GM19395 (cell line): ENCODE measurements around the gene RIC1.
"Not testable (repeated sequence)": the region's sequence is repeated elsewhere in the genome, so short reads cannot be mapped to it uniquely, and the experiment has no call there.

Source experiments
- ATAC-seq: cut with Tn5 transposase; IDR thresholded peaks from one replicate; pipeline ENCODE4 v1.9.1; 2021; ENCODE audit warnings: mild to moderate bottlenecking, moderate library complexity; ENCODE audit not compliant: unreplicated experiment

The RIC1 gene

GRCh38 chr9:5628530-5629311 is at the start of gene RIC1:
Gene RIC1, plus strand, starts transcription at chr9:5629107. Its CDS starts 203 bp downstream, at chr9:5629310.
- ATAC-seq: peak; percentile 59

- no peak for ATAC-seq
Measured at GRCh38 chr9:5579881-5580280, 49.0 kb upstream of the RIC1 start.

- no peak for ATAC-seq
Measured at GRCh38 chr9:5580650-5581049, 48.3 kb upstream of the RIC1 start.

- not testable (repeated sequence) for ATAC-seq
Measured at GRCh38 chr9:5581706-5582105, 47.2 kb upstream of the RIC1 start.

- ATAC-seq: peak; percentile 63
Measured at GRCh38 chr9:5582835-5583195, 46.1 kb upstream of the RIC1 start.

- peak; percentile 39 for ATAC-seq
Measured at GRCh38 chr9:5586391-5586802, 42.5 kb upstream of the RIC1 start.

GRCh38 chr9:5587024-5587423 is 41.9 kb upstream of the RIC1 start:
- no peak for ATAC-seq

- no peak for ATAC-seq
Measured at GRCh38 chr9:5592231-5592630, 36.7 kb upstream of the RIC1 start.

GRCh38 chr9:5592904-5593303 is 36.0 kb upstream of the RIC1 start:
- no peak for ATAC-seq

- ATAC-seq: peak; percentile 73
Measured at GRCh38 chr9:5593904-5594303, 35.0 kb upstream of the RIC1 start.

- ATAC-seq: no peak
Measured at GRCh38 chr9:5596173-5596572, 32.7 kb upstream of the RIC1 start.

- ATAC-seq: peak; percentile 74
Measured at GRCh38 chr9:5608298-5609225, 20.3 kb upstream of the RIC1 start.

- ATAC-seq: no peak
Measured at GRCh38 chr9:5609226-5609596, 19.7 kb upstream of the RIC1 start.

GRCh38 chr9:5610491-5610890 is 18.4 kb upstream of the RIC1 start:
- no peak for ATAC-seq

- no peak for ATAC-seq
Measured at GRCh38 chr9:5611321-5612184, 17.4 kb upstream of the RIC1 start.

- ATAC-seq: no peak
Measured at GRCh38 chr9:5612185-5612530, 16.7 kb upstream of the RIC1 start.

- no peak for ATAC-seq
Measured at GRCh38 chr9:5614192-5614591, 14.7 kb upstream of the RIC1 start.

- ATAC-seq: no peak
Measured at GRCh38 chr9:5614985-5615384, 13.9 kb upstream of the RIC1 start.

GRCh38 chr9:5617749-5618148 is 11.2 kb upstream of the RIC1 start:
- ATAC-seq: peak; percentile 98

- ATAC-seq: no peak
Measured at GRCh38 chr9:5620494-5620893, 8.4 kb upstream of the RIC1 start.

- no peak for ATAC-seq
Measured at GRCh38 chr9:5621327-5621726, 7.6 kb upstream of the RIC1 start.
